NOMO-1 treated with dmso at 0.1 percent for 144 hours (cell line): ENCODE measurements around the gene WDR5.

ENCODE experiments used
- DNase-seq: peaks from one replicate; lab custom pipeline; 2025; ENCODE audit not compliant: unreplicated experiment; lab: John Stamatoyannopoulos, UW

The WDR5 gene

GRCh38 chr9:134172198-134173126, 36.6 kb downstream of the WDR5 start:
- DNase-seq: no peak

GRCh38 chr9:134173127-134174072, 37.5 kb downstream of the WDR5 start:
- no peak for DNase-seq

- DNase-seq: no peak
Observed at GRCh38 chr9:134174073-134174449, 38.2 kb downstream of the WDR5 start.

- DNase-seq: no peak
Observed at GRCh38 chr9:134174526-134175290, 38.8 kb downstream of the WDR5 start.

- no peak for DNase-seq
Observed at GRCh38 chr9:134175291-134175807, 39.5 kb downstream of the WDR5 start.

- no peak for DNase-seq
Observed at GRCh38 chr9:134175808-134176598, 40.1 kb downstream of the WDR5 start.

GRCh38 chr9:134176599-134176968, 40.7 kb downstream of the WDR5 start:
- no peak for DNase-seq

GRCh38 chr9:134177186-134177585, 41.3 kb downstream of the WDR5 start:
- no peak for DNase-seq

- no peak for DNase-seq
Observed at GRCh38 chr9:134177624-134178393, 41.9 kb downstream of the WDR5 start.

GRCh38 chr9:134178394-134178767, 42.5 kb downstream of the WDR5 start:
- DNase-seq: no peak

- DNase-seq: no peak
Observed at GRCh38 chr9:134178768-134179551, 43.1 kb downstream of the WDR5 start.

GRCh38 chr9:134179595-134179917, 43.7 kb downstream of the WDR5 start:
- no peak for DNase-seq

- no peak for DNase-seq
Observed at GRCh38 chr9:134179918-134180785, 44.3 kb downstream of the WDR5 start.

- no peak for DNase-seq
Observed at GRCh38 chr9:134180786-134181647, 45.1 kb downstream of the WDR5 start.

- DNase-seq: no peak
Observed at GRCh38 chr9:134181648-134182034, 45.8 kb downstream of the WDR5 start.

GRCh38 chr9:134182554-134183085, 46.7 kb downstream of the WDR5 start:
- DNase-seq: no peak
